ENCODE results near the gene FAF2.

- TF ChIP-seq GATA2 (IDR thresholded peaks at IDR 0.05; ENCODE audit: low read depth, low read length) = no peak
- no peak for TF ChIP-seq GATA3 (IDR thresholded peaks at IDR 0.05; ENCODE audit: low read depth, low read length)
Observed at GRCh38 chr5:176526462-176526861, 78.3 kb downstream of the FAF2 start.
